Spleen (tissue), 7 donors: ENCODE results near the gene EBPL.

Experiments used
- POLR2AphosphoS5 ChIP-seq, 3 donors: sonication (generic); formaldehyde crosslinking; IDR thresholded peaks; one replicate each; pipeline ENCODE4 v1.5.1; 2017; ENCODE audit warnings: antibody characterized with exemption in 3 of 3
- TF ChIP-seq, protein P1 (sequence below), 11 experiments: fragments of 200-600 bp in 7 of 11; fragments of 450-650 bp in 4 of 11; sonication (generic) in 4 of 11; IDR thresholded peaks in 8 of 11; conservative IDR thresholded peaks in 3 of 11; 1 replicate in 7 of 11; 2 replicates in 4 of 11; pipeline versions ENCODE4 v1.4.0 to v1.8.0; 2016 to 2021; ENCODE audit warnings: antibody characterized with exemption in 11 of 11, inconsistent platforms in 4 of 11, mild to moderate bottlenecking in 1 of 11
- donor health status: DM: no; HTN: no; CAD: no; lungs with moderate emphysema.
- donor health status: DM: no; HTN: no; CAD: no.
- donor health status: DM: no; HTN: no; CAD: no.

DNA sequence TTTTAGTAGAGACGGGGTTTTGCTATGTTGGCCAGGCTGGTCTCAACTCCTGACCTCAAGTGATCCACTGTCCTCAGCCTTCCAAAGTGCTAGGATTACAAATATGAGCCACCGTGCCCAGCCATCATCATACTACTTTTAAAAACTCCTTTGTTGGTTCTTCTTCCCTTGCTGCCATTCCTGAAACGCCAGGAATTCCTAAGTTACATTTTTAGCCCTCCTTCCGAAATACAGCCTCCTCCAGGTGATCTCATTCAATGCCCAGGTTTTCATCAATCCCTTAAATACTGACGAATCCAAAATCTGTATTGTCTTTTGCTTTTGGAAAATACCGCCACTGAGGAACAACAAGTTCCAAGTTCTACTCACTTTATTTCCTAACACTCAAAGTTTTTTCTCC lies 25.3 kb upstream of the EBPL start:
- TF ChIP-seq, protein P1, sequence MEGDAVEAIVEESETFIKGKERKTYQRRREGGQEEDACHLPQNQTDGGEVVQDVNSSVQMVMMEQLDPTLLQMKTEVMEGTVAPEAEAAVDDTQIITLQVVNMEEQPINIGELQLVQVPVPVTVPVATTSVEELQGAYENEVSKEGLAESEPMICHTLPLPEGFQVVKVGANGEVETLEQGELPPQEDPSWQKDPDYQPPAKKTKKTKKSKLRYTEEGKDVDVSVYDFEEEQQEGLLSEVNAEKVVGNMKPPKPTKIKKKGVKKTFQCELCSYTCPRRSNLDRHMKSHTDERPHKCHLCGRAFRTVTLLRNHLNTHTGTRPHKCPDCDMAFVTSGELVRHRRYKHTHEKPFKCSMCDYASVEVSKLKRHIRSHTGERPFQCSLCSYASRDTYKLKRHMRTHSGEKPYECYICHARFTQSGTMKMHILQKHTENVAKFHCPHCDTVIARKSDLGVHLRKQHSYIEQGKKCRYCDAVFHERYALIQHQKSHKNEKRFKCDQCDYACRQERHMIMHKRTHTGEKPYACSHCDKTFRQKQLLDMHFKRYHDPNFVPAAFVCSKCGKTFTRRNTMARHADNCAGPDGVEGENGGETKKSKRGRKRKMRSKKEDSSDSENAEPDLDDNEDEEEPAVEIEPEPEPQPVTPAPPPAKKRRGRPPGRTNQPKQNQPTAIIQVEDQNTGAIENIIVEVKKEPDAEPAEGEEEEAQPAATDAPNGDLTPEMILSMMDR (IDR thresholded peaks at IDR 0.05 in 8 of 11, conservative IDR thresholded peaks at IDR 0.05 in 3 of 11): no peak
- TF ChIP-seq POLR2AphosphoS5 (IDR thresholded peaks at IDR 0.05): no peak
